HT1080 (cell line): Measurements from ENCODE around the gene OBSL1. TPM values are rescaled to one million over a fixed set of nuclear protein-coding genes. Genes with fewer than 3 reads are reported as not detected.

Source experiments
- DNase-seq: peaks from one replicate; pipeline ENCODE4 v3.0.0-alpha.2; 2015; ENCODE audit warnings: low read depth
- total RNA-seq: library from RNA; depleted of rRNA; stranded (reverse); fragments of >200 nt; shearing (Covaris generic); gene quantifications from 2 replicates; pipeline ENCODE4 v1.2.3, GENCODE V29; 2014

Gene OBSL1
- total RNA-seq, 1 experiment from 2014 or later = 71.0 TPM

- DNase-seq = peak; percentile 96
These were observed 26.4 kb upstream of the OBSL1 start, which contains the start of gene STK11IP for GRCh38 chr2:219597552-219598307. TSS of gene STK11IP (plus strand) at chr2:219597857. CDS start at chr2:219598120, 263 bp downstream.

- DNase-seq = no peak
These were observed 25.7 kb upstream of the OBSL1 start for GRCh38 chr2:219596954-219597551.

- DNase-seq = no peak
These were observed 23.9 kb upstream of the OBSL1 start for GRCh38 chr2:219595256-219595655.

GRCh38 chr2:219593154-219593553 lies 21.8 kb upstream of the OBSL1 start:
- DNase-seq = no peak

GRCh38 chr2:219592736-219593135 lies 21.4 kb upstream of the OBSL1 start:
- DNase-seq = no peak

GRCh38 chr2:219591091-219591490 lies 19.8 kb upstream of the OBSL1 start:
- DNase-seq = no peak

GRCh38 chr2:219581346-219581745 lies 10.0 kb upstream of the OBSL1 start:
- DNase-seq = no peak

- no peak for DNase-seq
These were observed 7.7 kb upstream of the OBSL1 start for GRCh38 chr2:219578811-219579613.

- DNase-seq = peak; percentile 16
These were observed 5.4 kb upstream of the OBSL1 start for GRCh38 chr2:219576505-219577388.

GRCh38 chr2:219575566-219576504 lies 4.5 kb upstream of the OBSL1 start:
- DNase-seq = no peak

- DNase-seq = no peak
These were observed 3.4 kb upstream of the OBSL1 start for GRCh38 chr2:219574484-219575311.

GRCh38 chr2:219573166-219573565 lies 1.8 kb upstream of the OBSL1 start:
- no peak for DNase-seq

GRCh38 chr2:219572237-219573001 lies 1.1 kb upstream of the OBSL1 start, which contains the start of gene INHA:
TSS of gene INHA (plus strand) at chr2:219572310. CDS start at chr2:219572375, 65 bp downstream.
- no peak for DNase-seq

- no peak for DNase-seq
These were observed 422 bp downstream of the OBSL1 start for GRCh38 chr2:219570924-219571310.

GRCh38 chr2:219570194-219570923 lies 980 bp downstream of the OBSL1 start:
- DNase-seq = no peak

- no peak for DNase-seq
These were observed 1.7 kb downstream of the OBSL1 start for GRCh38 chr2:219569635-219570034.

GRCh38 chr2:219569041-219569440 lies 2.3 kb downstream of the OBSL1 start:
- DNase-seq = no peak
